HepG2 (cell line): ENCODE measurements around the gene MAP3K3. TPM values are rescaled to one million over a fixed set of nuclear protein-coding genes. Genes with fewer than 3 reads are reported as not detected.

ENCODE experiments used
- KLF15 ChIP-seq: sonication (generic); formaldehyde crosslinking; IDR thresholded peaks from 2 replicates; pipeline ENCODE4 v1.8.1; 2023; ENCODE audit warnings: borderline replicate concordance, mild to moderate bottlenecking, inconsistent platforms, missing genetic modification reagents, mixed read lengths
- SP140L ChIP-seq: sonication (generic); formaldehyde crosslinking; IDR thresholded peaks from 2 replicates; pipeline ENCODE4 v1.4.0; 2020; ENCODE audit warnings: missing genetic modification reagents, borderline replicate concordance
- SRSF9 ChIP-seq: fragments of 200-400 bp; formaldehyde crosslinking; IDR thresholded peaks from 2 replicates; pipeline ENCODE4 v1.6.1; 2018; ENCODE audit warnings: borderline replicate concordance, mild to moderate bottlenecking, low read depth, low read length; ENCODE audit not compliant: insufficient read depth, poor library complexity, severe bottlenecking
- ZBTB3 ChIP-seq: sonication (generic); formaldehyde crosslinking; IDR thresholded peaks from 2 replicates; pipeline ENCODE4 v1.4.0; 2020; ENCODE audit warnings: low read depth, mild to moderate bottlenecking, moderate library complexity, missing genetic modification reagents, borderline replicate concordance
- ZC3H4 ChIP-seq: sonication (generic); formaldehyde crosslinking; IDR thresholded peaks from 2 replicates; pipeline ENCODE4 v1.4.0; 2020; ENCODE audit warnings: missing genetic modification reagents, borderline replicate concordance
- ZNF235 ChIP-seq: sonication (generic); formaldehyde crosslinking; IDR thresholded peaks from 2 replicates; pipeline ENCODE4 v1.8.1; 2023; ENCODE audit warnings: mild to moderate bottlenecking, missing genetic modification reagents, borderline replicate concordance
- ZNF574 ChIP-seq: sonication (generic); formaldehyde crosslinking; IDR thresholded peaks from 2 replicates; pipeline ENCODE4 v1.4.0; 2020; ENCODE audit warnings: missing genetic modification reagents
- ZNF792 ChIP-seq: IDR thresholded peaks from 2 replicates; pipeline ENCODE4 v1.6.1; 2016
- polyA plus RNA-seq, 8 experiments: library from polyadenylated mRNA; depleted of rRNA in 3 of 8; stranded (reverse) in 7 of 8; unstranded in 1 of 8; fragments of >200 nt; fragmentation: Illumina TruSeq in 4 of 8; extraction: Trizol in 4 of 8; gene quantifications; 2 replicates each; pipeline versions ENCODE4 v1.2.1 to v1.2.3, GENCODE V29; 2011 to 2016; ENCODE audit warnings: low read depth in 4 of 8, missing spikeins in 1 of 8, mixed read lengths in 1 of 8; ENCODE audit not compliant: insufficient read depth in 1 of 8
- total RNA-seq, 5 experiments: library from RNA; depleted of rRNA; stranded (reverse); fragments of >200 nt; fragmentation: Illumina TruSeq; extraction: Trizol; gene quantifications; 2 replicates each; pipeline ENCODE4 v1.2.3, GENCODE V29; 2016; ENCODE audit warnings: low read depth in 1 of 5
- TF ChIP-seq, protein P1 (sequence below), 2 experiments: fragments of 450-650 bp in 1 of 2; sonication (generic) in 1 of 2; formaldehyde crosslinking in 1 of 2; IDR thresholded peaks; 2 replicates each; pipeline versions ENCODE4 v1.6.1 to v1.8.0; 2016 to 2022; ENCODE audit warnings: antibody characterized with exemption in 1 of 2, mild to moderate bottlenecking in 1 of 2, missing genetic modification reagents in 1 of 2
- TF ChIP-seq, protein P2 (sequence below): sonication (generic); formaldehyde crosslinking; IDR thresholded peaks from 2 replicates; pipeline ENCODE4 v1.5.0; 2020; ENCODE audit warnings: missing genetic modification reagents
- TF ChIP-seq, protein P3 (sequence below): sonication (generic); formaldehyde crosslinking; IDR thresholded peaks from 2 replicates; pipeline ENCODE4 v1.5.1; 2020; ENCODE audit warnings: missing genetic modification reagents, mild to moderate bottlenecking, borderline replicate concordance

The MAP3K3 gene
- total and polyA plus RNA-seq, 2 of the 13 experiments (the other 11 are each of a cell fraction or from before 2014, with no cell fraction given), result 17.7 to 21.8 TPM

DNA sequence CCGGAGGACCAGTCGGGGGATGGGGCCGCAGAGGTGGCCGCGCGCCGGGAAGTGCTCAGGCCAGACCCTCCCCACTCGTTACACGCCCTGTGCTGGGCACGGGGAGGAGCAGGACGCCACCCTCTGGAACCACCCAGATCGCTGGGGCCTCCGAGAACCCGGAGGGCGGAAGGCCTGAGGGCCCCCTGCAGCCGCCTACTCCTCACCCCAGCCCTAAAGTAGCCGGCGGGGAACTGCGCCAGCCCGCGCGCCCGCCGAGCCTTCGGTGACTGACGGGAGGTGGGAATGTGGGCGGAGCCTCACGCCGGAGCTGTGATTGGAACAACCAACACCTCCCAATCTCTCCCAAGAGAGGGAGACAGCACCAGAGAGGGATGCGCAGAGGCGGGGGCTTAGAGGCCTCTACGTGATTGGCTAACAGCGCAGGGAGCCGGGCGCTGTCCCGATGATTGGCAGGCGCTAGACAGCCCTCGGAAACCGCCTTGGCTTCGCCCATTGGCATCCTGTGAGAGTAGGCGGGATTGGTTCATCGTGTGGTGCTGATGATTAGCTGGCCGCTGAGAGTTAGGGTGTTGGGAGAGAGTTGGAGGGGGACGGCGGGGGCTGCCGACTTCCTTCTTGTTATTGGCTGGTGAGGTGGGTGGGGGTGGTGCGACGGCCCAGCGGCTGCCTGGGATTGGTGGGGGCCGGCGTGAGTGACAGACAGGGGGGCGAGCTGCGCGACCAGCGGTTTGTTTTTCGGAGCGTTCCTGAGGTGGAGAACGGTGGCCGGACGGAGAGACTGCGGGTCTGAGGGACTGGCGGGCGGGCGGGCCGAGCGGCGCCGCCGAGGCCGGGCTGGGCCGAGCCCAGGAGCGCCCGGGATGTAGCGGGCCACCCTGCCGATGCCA lies at the start of gene MAP3K3 (continued):
- TF ChIP-seq, protein P1, sequence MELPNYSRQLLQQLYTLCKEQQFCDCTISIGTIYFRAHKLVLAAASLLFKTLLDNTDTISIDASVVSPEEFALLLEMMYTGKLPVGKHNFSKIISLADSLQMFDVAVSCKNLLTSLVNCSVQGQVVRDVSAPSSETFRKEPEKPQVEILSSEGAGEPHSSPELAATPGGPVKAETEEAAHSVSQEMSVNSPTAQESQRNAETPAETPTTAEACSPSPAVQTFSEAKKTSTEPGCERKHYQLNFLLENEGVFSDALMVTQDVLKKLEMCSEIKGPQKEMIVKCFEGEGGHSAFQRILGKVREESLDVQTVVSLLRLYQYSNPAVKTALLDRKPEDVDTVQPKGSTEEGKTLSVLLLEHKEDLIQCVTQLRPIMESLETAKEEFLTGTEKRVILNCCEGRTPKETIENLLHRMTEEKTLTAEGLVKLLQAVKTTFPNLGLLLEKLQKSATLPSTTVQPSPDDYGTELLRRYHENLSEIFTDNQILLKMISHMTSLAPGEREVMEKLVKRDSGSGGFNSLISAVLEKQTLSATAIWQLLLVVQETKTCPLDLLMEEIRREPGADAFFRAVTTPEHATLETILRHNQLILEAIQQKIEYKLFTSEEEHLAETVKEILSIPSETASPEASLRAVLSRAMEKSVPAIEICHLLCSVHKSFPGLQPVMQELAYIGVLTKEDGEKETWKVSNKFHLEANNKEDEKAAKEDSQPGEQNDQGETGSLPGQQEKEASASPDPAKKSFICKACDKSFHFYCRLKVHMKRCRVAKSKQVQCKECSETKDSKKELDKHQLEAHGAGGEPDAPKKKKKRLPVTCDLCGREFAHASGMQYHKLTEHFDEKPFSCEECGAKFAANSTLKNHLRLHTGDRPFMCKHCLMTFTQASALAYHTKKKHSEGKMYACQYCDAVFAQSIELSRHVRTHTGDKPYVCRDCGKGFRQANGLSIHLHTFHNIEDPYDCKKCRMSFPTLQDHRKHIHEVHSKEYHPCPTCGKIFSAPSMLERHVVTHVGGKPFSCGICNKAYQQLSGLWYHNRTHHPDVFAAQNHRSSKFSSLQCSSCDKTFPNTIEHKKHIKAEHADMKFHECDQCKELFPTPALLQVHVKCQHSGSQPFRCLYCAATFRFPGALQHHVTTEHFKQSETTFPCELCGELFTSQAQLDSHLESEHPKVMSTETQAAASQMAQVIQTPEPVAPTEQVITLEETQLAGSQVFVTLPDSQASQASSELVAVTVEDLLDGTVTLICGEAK (IDR thresholded peaks at IDR 0.05), result no peak
- TF ChIP-seq, protein P1 (CRISPR knock-in tag; IDR thresholded peaks at IDR 0.05), result no peak
- peak; percentile 39; the same call in 1 of the 2 replicates for TF ChIP-seq ZNF574 (CRISPR knock-in tag)
- peak; percentile 64; the same call in 1 of the 2 replicates for TF ChIP-seq KLF15 (CRISPR knock-in tag)
- TF ChIP-seq, protein P2, sequence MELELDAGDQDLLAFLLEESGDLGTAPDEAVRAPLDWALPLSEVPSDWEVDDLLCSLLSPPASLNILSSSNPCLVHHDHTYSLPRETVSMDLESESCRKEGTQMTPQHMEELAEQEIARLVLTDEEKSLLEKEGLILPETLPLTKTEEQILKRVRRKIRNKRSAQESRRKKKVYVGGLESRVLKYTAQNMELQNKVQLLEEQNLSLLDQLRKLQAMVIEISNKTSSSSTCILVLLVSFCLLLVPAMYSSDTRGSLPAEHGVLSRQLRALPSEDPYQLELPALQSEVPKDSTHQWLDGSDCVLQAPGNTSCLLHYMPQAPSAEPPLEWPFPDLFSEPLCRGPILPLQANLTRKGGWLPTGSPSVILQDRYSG (CRISPR knock-in tag), result no peak
- TF ChIP-seq SP140L (CRISPR knock-in tag), result no peak
- TF ChIP-seq, protein P3, sequence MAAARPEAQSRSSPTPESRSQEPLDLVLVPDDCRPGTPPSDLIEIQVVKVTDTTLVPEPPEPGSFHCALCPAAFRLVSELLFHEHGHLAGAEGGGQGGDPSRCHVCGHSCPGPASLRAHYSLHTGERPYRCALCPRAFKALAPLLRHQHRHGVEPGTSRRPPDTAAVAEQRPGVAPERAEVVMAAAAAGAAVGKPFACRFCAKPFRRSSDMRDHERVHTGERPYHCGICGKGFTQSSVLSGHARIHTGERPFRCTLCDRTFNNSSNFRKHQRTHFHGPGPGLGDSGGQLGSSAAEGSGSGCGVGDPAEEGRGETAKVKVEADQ (CRISPR knock-in tag), result peak; percentile 92
- no peak for TF ChIP-seq ZC3H4 (CRISPR knock-in tag)
- peak; percentile 70; the same call in 1 of the 2 replicates for TF ChIP-seq ZNF235 (CRISPR knock-in tag)
- TF ChIP-seq ZBTB3 (CRISPR knock-in tag), result 0 out of 2 replicates have a peak, but pooled peaks have one; percentile 58
- TF ChIP-seq SRSF9, result no peak
- TF ChIP-seq ZNF792, result peak; percentile 53
